Vagina (tissue), 2 donors: ENCODE results near the gene CDK6. TPM values are rescaled to one million over a fixed set of nuclear protein-coding genes. Genes with fewer than 3 reads are reported as not detected.
"Not testable (repeated sequence)": the region's sequence is repeated elsewhere in the genome, so short reads cannot be mapped to it uniquely, and the experiment has no call there.

Experiments used
- DNase-seq, 2 donors: peaks; one replicate each; pipeline ENCODE4 v3.0.0-alpha.2; 2017; ENCODE audit errors: extremely low spot score in 2 of 2
- H3K27ac ChIP-seq: fragments of 200-600 bp; sonication (generic); one replicate; pipeline ENCODE4 v1.5.1; 2019
- H3K27me3 ChIP-seq: fragments of 200-600 bp; sonication (generic); one replicate; pipeline ENCODE4 v1.5.1; 2019
- H3K36me3 ChIP-seq, 2 donors: fragments of 200-600 bp; sonication (generic); one replicate each; pipeline ENCODE4 v1.5.1; 2017 to 2019
- H3K4me1 ChIP-seq: fragments of 200-600 bp; sonication (generic); one replicate; pipeline ENCODE4 v1.5.1; 2019
- H3K4me3 ChIP-seq, 2 donors: fragments of 200-600 bp; sonication (generic); 1 replicate in 1 of 2; 2 replicates in 1 of 2; pipeline ENCODE4 v1.5.1; 2016 to 2019
- H3K9me3 ChIP-seq: fragments of 200-600 bp; sonication (generic); one replicate; pipeline ENCODE4 v1.5.1; 2019
- CTCF ChIP-seq, 3 experiments: fragments of 450-650 bp in 2 of 3; fragments of 200-600 bp in 1 of 3; sonication (generic) in 1 of 3; IDR thresholded peaks; one replicate each; pipeline ENCODE4 v1.5.1; 2017 to 2019; ENCODE audit warnings: antibody characterized with exemption in 3 of 3, mild to moderate bottlenecking in 2 of 3, moderate library complexity in 2 of 3
- POLR2A ChIP-seq, 2 donors: fragments of 450-650 bp; IDR thresholded peaks; one replicate each; pipeline ENCODE4 v1.6.1; 2017; ENCODE audit warnings: antibody characterized with exemption in 2 of 2, mild to moderate bottlenecking in 2 of 2, moderate library complexity in 2 of 2
- POLR2AphosphoS5 ChIP-seq, 2 donors: sonication (generic); formaldehyde crosslinking; IDR thresholded peaks; one replicate each; pipeline ENCODE4 v1.9.0; 2017; ENCODE audit warnings: antibody characterized with exemption in 2 of 2, mild to moderate bottlenecking in 2 of 2, low read depth in 1 of 2; ENCODE audit not compliant: insufficient read depth in 1 of 2
- intact Hi-C: fragments of 100-400 bp; cut with DNase I; formaldehyde crosslinking; loops from one replicate; pipeline ENCODE4 v1.15.1; 2023
- total RNA-seq: library from RNA; depleted of rRNA; stranded (reverse); fragments of >200 nt; gene quantifications from one replicate; pipeline ENCODE4 v1.2.3, GENCODE V29; 2016

Gene CDK6
- total RNA-seq, result 20.6 TPM

GRCh38 chr7:92836489-92836999 is at the start of gene CDK6:
Gene CDK6 (minus strand): TSS chr7:92836573. CDS start chr7:92833323, 3,250 bp downstream.
- no peaks in the 10 kb centered on the region for H3K36me3 ChIP-seq
- intact Hi-C loops, result loop anchor here (5.0 to 10.0 kb wide), 2 partner anchors 122 to 219 kb away; no protein-coding TSS in a partner anchor
- TF ChIP-seq POLR2AphosphoS5 (IDR thresholded peaks at IDR 0.05; ENCODE audit: insufficient read depth in 1 of 2, low read depth in 1 of 2) (no peak), POLR2A (IDR thresholded peaks at IDR 0.05) (peak in 1 of 2 donors; percentile 23)
- H3K9me3 ChIP-seq, result no peaks in the 10 kb centered on the region
- DNase-seq, result no peak
- H3K4me1 ChIP-seq, result peaks cover 12% of the 10 kb centered on the region
- peak within 1 kb of the TSS; percentile 84 for H3K27ac ChIP-seq
- no peaks in the 10 kb centered on the region for H3K27me3 ChIP-seq
- H3K4me3 ChIP-seq, result peak within 1 kb of the TSS; percentile 57 to 89

- H3K4me3 ChIP-seq, DNase-seq, H3K4me1 ChIP-seq, H3K9me3 ChIP-seq, H3K36me3 ChIP-seq, intact Hi-C loops, H3K27me3 ChIP-seq, H3K27ac ChIP-seq: not testable (repeated sequence)
These were observed 49.7 kb upstream of the CDK6 start for GRCh38 chr7:92886039-92886438.

GRCh38 chr7:92884218-92884617 is 47.8 kb upstream of the CDK6 start:
- intact Hi-C loops, result no loop called here
- Histone ChIP-seq H3K4me3 (no peak overlapping the region), H3K36me3 (no peaks in the 10 kb centered on the region), H3K9me3 (no peaks in the 10 kb centered on the region), H3K27ac (no peak overlapping the region), H3K27me3 (no peaks in the 10 kb centered on the region), H3K4me1 (no peaks in the 10 kb centered on the region)
- DNase-seq, result no peak
- TF ChIP-seq POLR2A (IDR thresholded peaks at IDR 0.05) (no peak), CTCF (IDR thresholded peaks at IDR 0.05) (no peak), POLR2AphosphoS5 (IDR thresholded peaks at IDR 0.05; ENCODE audit: insufficient read depth in 1 of 2, low read depth in 1 of 2) (no peak)

- H3K9me3 ChIP-seq, result no peaks in the 10 kb centered on the region
- no peaks in the 10 kb centered on the region for H3K27me3 ChIP-seq
- H3K27ac ChIP-seq, result no peak overlapping the region
- intact Hi-C loops, result no loop called here
- H3K36me3 ChIP-seq, result no peaks in the 10 kb centered on the region
- DNase-seq, result no peak
- H3K4me3 ChIP-seq, result no peak overlapping the region
- no peaks in the 10 kb centered on the region for H3K4me1 ChIP-seq
- TF ChIP-seq POLR2A (IDR thresholded peaks at IDR 0.05), result no peak
These were observed 46.4 kb upstream of the CDK6 start for GRCh38 chr7:92882760-92883159.

GRCh38 chr7:92881091-92881485 is 44.7 kb upstream of the CDK6 start:
- intact Hi-C loops, result no loop called here
- no peak overlapping the region for H3K4me3 ChIP-seq
- DNase-seq, result no peak

GRCh38 chr7:92880212-92881090 is 44.1 kb upstream of the CDK6 start:
- H3K36me3 ChIP-seq, result no peaks in the 10 kb centered on the region
- no peak overlapping the region for H3K27ac ChIP-seq
- no peaks in the 10 kb centered on the region for H3K4me1 ChIP-seq
- TF ChIP-seq POLR2AphosphoS5 (IDR thresholded peaks at IDR 0.05; ENCODE audit: insufficient read depth in 1 of 2, low read depth in 1 of 2) (no peak), POLR2A (IDR thresholded peaks at IDR 0.05) (no peak), CTCF (IDR thresholded peaks at IDR 0.05) (no peak)
- no peaks in the 10 kb centered on the region for H3K27me3 ChIP-seq
- H3K4me3 ChIP-seq, result no peak overlapping the region
- intact Hi-C loops, result no loop called here
- H3K9me3 ChIP-seq, result no peaks in the 10 kb centered on the region
- DNase-seq, result peak in 1 of 2 donors; percentile 72

More at GRCh38 chr7:92881091-92881485, 44.7 kb upstream of the CDK6 start:
- Histone ChIP-seq H3K27ac (no peak overlapping the region), H3K27me3 (no peaks in the 10 kb centered on the region), H3K9me3 (no peaks in the 10 kb centered on the region), H3K4me1 (no peaks in the 10 kb centered on the region), H3K36me3 (no peaks in the 10 kb centered on the region)
- no peak for TF ChIP-seq CTCF (IDR thresholded peaks at IDR 0.05)
- no peak for TF ChIP-seq POLR2AphosphoS5 (IDR thresholded peaks at IDR 0.05; ENCODE audit: insufficient read depth in 1 of 2, low read depth in 1 of 2)
- no peak for TF ChIP-seq POLR2A (IDR thresholded peaks at IDR 0.05)
